DOHH2 (cell line): ENCODE results near the gene FXYD3.

Source experiments
- EZH2phosphoT487 ChIP-seq: fragments of 200-600 bp; sonication (generic); IDR thresholded peaks from 2 replicates; pipeline ENCODE4 v1.6.1; 2017; ENCODE audit warnings: borderline replicate concordance, mild to moderate bottlenecking, antibody characterized with exemption, low read length, moderate library complexity, mixed read lengths
- TF ChIP-seq, protein P1 (sequence below): fragments of 200-600 bp; sonication (generic); IDR thresholded peaks from one replicate; pipeline ENCODE4 v1.5.1; 2014; ENCODE audit warnings: antibody characterized with exemption, mild to moderate bottlenecking, low read depth, low read length; ENCODE audit not compliant: poor library complexity, severe bottlenecking

DNA sequence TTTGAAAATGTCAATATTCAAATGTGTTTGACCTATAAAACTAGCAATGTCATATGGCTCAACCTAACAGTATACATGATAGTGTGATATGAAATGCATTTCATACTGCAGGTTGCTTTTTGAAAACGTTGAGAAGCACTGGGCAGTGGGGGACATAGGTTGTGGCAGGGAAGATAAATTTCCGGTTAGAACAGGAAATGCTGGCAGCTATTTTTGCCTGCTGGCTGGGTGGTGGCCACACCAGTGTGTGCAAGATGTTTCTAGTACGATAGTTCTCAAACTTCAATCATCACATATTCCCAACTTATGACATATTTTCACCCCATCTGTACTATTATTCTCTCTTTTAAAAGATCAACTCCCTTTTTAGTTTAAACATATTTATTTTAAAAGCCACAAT lies 56.1 kb downstream of the FXYD3 start:
- TF ChIP-seq, protein P1, sequence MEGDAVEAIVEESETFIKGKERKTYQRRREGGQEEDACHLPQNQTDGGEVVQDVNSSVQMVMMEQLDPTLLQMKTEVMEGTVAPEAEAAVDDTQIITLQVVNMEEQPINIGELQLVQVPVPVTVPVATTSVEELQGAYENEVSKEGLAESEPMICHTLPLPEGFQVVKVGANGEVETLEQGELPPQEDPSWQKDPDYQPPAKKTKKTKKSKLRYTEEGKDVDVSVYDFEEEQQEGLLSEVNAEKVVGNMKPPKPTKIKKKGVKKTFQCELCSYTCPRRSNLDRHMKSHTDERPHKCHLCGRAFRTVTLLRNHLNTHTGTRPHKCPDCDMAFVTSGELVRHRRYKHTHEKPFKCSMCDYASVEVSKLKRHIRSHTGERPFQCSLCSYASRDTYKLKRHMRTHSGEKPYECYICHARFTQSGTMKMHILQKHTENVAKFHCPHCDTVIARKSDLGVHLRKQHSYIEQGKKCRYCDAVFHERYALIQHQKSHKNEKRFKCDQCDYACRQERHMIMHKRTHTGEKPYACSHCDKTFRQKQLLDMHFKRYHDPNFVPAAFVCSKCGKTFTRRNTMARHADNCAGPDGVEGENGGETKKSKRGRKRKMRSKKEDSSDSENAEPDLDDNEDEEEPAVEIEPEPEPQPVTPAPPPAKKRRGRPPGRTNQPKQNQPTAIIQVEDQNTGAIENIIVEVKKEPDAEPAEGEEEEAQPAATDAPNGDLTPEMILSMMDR, result no peak
- no peak for TF ChIP-seq EZH2phosphoT487
